ENCODE data around the gene CHRDL2.
"Not testable (repeated sequence)": the region's sequence is repeated elsewhere in the genome, so short reads cannot be mapped to it uniquely, and the experiment has no call there.

The CHRDL2 gene

DNA sequence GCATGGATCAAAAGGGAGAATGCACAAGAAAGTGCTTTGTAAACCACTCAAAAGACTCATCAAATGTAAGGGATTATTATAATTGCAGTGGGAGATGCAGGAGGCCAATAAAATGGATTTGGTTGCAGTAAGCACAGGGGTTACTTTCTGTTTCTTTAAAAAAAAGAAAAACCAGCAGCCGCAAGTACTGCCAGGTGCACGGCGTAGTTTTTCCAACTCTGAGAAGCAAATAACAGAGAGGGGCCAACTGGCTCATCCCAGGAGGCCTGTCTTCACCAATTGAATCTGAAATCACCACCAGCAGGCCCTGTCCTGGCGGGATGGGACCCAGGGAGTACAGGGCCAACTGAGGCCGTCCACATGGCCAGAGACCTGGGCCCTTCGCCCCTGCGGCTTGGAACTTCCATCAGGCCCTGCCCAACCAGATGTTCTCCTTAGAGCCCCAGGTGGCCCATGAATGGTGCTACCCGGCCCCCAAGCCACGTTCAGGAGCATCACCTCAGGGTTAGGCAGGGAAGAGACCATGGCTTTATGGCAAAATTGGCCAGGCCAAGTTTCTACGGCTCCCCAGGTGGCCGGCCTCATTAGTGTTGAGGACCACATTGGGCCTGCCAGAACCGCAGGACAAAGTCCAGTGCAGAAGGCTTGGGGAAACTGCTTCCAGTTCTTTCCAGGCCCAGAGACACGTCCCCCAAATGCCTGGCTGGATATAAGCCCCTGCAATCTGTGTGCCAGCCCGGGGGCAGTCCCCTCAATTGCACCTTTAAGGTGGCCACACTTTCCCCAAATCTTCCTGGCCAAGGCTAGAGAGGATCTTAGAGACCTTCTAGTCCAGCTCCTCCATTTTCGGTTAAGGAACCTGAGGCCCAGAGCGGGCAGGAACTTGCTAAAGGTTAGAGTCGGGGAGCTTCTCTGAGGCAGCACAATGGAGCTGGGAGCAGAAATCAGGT, 61.7 kb downstream of the CHRDL2 start:
- no peak for DNase-seq

DNA sequence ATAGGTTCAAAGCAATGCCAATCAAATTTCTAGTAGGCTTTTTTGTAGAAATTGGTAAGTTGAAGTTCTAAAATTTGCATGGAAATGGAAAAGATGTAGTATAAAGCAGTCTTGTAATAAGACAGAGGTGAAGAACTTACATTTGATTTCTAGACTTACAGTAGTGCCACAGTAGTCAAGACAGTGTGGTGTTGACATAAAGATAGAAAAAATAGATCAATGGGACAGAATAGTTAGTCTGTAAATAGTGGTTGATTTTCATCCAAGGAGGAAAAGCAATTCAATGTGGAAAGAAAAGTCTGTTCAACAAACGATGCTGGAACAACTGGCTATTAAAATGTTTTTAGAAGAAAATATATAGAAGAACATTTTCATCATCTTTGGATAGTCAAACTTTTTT, 67.9 kb downstream of the CHRDL2 start:
- no peak for DNase-seq

DNA sequence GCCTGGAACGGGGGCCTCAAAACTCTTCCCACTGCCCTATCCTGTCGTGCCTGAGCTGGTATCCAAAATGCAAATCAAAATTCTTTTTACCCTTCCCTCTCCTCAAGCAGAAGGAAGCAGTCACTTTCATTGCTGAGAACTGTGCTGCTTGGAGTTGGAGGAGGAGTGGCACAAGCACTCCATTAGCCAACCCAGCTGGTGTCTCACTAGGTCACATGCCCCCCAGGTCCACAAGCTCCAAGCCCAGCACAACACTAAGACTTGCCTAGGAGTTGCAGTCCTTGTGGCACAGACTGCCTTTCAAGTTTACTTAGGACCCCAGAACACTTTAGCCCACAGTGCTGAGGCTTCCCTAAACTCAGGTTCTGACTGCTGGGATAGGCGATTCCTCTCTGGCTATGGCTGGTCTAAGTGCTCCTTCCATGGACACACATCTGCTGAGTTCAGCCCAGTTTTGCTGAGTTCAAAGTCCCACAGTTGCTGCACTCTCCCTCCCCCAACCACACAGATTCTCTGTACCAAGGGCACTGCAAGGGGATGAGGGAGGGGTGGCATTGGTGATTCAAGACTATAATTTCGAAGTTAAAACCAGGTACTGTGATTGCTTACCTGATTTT, 68.6 kb downstream of the CHRDL2 start:
- DNase-seq, result no peak

DNA sequence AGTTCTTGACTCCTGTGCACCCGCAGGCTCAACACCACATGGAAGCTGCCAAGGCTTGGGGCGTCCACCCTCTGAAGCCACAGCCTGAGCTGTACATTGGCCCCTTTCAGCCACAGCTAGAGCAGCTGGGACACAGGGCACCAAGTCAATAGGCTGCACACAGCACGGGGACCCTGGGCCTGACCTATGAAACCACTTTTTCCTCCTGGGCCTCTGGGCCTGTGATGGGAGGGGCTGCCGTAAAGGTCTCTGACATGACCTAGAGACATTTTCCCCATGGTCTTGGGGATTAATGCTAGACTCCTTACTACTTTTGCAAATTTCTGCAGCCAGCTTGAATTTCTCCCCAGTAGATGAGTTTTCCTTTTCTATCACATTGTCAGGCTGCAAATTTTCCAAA, 72.1 kb downstream of the CHRDL2 start:
- not testable (repeated sequence) for DNase-seq

DNA sequence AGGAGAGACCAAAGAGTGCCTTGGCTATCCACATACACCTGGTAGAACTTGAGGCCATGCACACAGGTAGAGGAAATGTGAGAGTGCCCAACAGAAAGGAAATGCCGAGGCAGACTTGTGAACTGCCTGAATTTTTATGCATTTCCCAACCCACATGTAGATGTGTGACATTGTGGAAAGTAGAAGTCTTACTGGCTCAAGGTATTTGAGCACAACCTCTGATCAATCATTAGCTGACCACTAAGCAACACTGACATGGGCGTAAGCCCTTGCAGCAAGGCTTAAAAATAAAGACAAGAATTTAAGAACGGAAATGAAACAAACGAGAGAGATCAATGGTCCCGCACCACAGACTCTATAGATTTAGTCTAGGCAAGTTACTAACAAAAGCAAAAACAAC, 76.2 kb downstream of the CHRDL2 start:
- DNase-seq, result no peak

DNA sequence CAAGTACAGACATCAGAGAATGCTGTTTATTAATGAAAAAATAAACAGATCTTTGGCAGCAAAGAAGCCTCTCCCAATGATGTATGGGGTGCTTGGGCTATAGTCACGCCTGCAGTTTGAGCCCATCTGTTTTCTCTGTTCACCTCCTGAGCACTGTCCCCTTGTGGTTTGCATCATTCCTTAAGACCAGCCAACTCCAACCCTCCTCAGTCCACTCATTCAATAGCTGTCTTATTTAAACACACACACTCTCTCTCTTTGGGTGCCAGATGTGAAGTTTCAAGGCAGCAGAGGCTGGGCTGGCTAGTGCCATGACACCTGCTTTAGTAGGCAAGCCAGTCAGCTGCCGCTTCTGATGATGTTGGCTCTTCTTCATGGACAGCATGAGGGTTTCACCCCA, 80.7 kb downstream of the CHRDL2 start:
- no peak for DNase-seq

DNA sequence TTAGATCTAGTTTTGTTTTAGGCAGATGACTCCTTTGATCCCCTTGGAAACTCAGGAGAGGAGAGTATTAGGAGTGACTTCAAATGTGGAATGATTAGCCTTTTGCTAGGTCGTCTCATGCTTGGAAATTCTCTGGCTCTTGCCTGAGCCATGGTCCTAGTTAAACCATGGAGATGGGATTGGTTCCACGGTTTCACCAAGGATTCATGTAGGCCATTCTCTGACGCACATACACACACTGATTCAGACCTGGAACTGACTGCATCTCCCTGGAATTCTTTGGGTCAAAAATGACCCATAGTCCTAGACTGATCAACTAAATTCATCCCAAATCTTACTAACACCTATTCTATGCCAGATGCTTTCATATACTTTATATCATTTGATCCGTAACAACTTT, 82.3 kb downstream of the CHRDL2 start:
- DNase-seq, result no peak

DNA sequence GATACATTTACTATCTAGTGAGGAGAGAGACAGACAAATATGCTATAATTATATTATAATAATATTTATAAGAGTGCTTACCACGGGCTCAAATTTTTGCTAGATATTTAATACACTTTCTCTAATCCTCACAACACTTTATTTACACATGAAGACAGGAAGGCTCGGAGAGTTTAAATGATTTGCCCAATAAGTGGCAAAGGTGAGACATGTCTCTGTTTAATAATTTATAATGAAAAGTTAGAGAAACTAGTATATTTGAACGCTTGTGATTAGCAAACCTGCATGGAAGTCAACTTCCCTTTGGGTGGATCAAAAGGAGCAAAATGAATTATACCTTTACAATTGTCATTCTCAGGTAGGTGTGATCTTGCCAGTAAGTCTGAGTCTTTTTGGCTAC, 83.4 kb downstream of the CHRDL2 start:
- DNase-seq, result no peak

DNA sequence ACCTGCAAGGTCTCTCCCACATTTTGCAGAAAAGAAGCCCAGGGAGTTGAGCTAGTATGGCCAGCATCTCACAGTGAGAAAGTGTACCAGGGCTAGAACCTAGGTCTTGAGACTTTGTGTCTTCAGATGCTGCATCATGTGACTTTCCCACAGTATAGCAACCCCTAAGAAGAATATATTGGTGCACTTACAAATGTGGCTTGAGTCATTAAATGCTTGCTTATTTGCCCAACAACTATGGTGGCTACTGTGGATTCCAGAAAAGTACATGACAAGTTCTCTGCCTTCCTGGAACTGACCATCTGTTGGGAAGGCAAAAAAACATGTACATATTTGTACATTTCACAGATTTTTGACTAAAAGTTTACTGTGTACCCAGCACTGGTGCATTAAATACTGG, 83.8 kb downstream of the CHRDL2 start:
- DNase-seq, result no peak

DNA sequence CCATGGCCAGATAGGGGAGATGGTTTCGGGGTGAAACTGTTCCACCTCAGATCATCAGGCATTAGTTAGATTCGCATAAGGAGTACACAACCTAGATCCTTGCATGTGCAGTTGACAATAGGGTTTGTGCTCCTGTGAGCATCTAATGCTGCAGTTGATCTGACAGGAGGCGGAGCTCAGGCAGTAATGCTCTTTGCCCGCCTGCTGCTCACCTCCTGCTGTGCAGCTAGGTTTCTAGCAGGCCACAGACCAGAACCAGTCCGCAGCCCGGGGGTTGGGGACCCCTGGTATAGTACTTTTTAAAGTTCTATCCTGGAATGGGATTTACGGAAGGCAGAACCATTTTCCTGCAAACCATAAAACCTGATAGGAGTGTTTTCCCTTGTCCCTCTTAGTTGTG, 84.3 kb downstream of the CHRDL2 start:
- DNase-seq, result no peak

All from NCI-H1436 (cell line).